Cardiac muscle cell (in vitro differentiated cells and primary cell): Measurements from ENCODE around the gene RABEP1. TPM values are rescaled to one million over a fixed set of nuclear protein-coding genes. Genes with fewer than 3 reads are reported as not detected.

Experiments
- DNase-seq, 2 donors: peaks; one replicate each; pipeline versions ENCODE4 v3.0.0 to v3.0.0-alpha.2; 2010 to 2017; ENCODE audit warnings: low read depth in 1 of 2, low spot score in 1 of 2
- H3K27ac ChIP-seq: fragments of 200-600 bp; sonication (generic); 2 replicates; pipeline ENCODE4 v1.5.1; 2016
- H3K27me3 ChIP-seq: fragments of 200-600 bp; sonication (generic); 2 replicates; pipeline ENCODE4 v1.6.0; 2016; ENCODE audit warnings: control low read depth
- H3K36me3 ChIP-seq: fragments of 200-600 bp; sonication (generic); 2 replicates; pipeline ENCODE4 v1.5.1; 2016; ENCODE audit warnings: control low read depth
- H3K4me1 ChIP-seq: fragments of 200-600 bp; sonication (generic); 2 replicates; pipeline ENCODE4 v1.8.1; 2017; ENCODE audit warnings: low read depth, mild to moderate bottlenecking, mixed run types
- H3K4me3 ChIP-seq: fragments of 200-600 bp; sonication (generic); 2 replicates; pipeline ENCODE4 v1.5.1; 2016; ENCODE audit warnings: mild to moderate bottlenecking
- H3K9me3 ChIP-seq: fragments of 200-600 bp; sonication (generic); 2 replicates; pipeline ENCODE4 v1.5.1; 2017; ENCODE audit warnings: low read depth, mild to moderate bottlenecking, control low read depth
- CTCF ChIP-seq: IDR thresholded peaks from 2 replicates; pipeline ENCODE4 v1.5.1; 2012; ENCODE audit warnings: low read depth, mild to moderate bottlenecking, low read length
- polyA plus RNA-seq: library from polyadenylated mRNA; unstranded; fragments of >200 nt; fragmentation: Nextera tagmentation; extraction: Ambion mirVana; gene quantifications from 2 replicates; pipeline ENCODE4 v1.2.1, GENCODE V29; 2016
- total RNA-seq: library from RNA; depleted of rRNA; stranded (reverse); fragments of >200 nt; gene quantifications from 2 replicates; pipeline ENCODE4 v1.2.3, GENCODE V29; 2016

Gene RABEP1
- total and polyA plus RNA-seq, 2 experiments from 2014 or later = 36.0 to 37.5 TPM

GRCh38 chr17:5364696-5365095, 82.6 kb downstream of the RABEP1 start:
- no peak overlapping the region for H3K27ac ChIP-seq

GRCh38 chr17:5365831-5366230, 83.7 kb downstream of the RABEP1 start:
- no peak for DNase-seq
- H3K9me3 ChIP-seq = no peaks in the 10 kb centered on the region
- H3K4me1 ChIP-seq = no peaks in the 10 kb centered on the region
- TF ChIP-seq CTCF = no peak
- peaks cover 39% of the 10 kb centered on the region for H3K36me3 ChIP-seq
- no peaks in the 10 kb centered on the region for H3K27me3 ChIP-seq
- H3K4me3 ChIP-seq = no peak overlapping the region
- no peak overlapping the region for H3K27ac ChIP-seq

More at GRCh38 chr17:5364696-5365095, 82.6 kb downstream of the RABEP1 start:
- H3K36me3 ChIP-seq = peaks cover 39% of the 10 kb centered on the region
- no peak for TF ChIP-seq CTCF
- H3K27me3 ChIP-seq = no peaks in the 10 kb centered on the region
- H3K4me3 ChIP-seq = no peak overlapping the region
- no peak for DNase-seq
- H3K4me1 ChIP-seq = no peaks in the 10 kb centered on the region
- H3K9me3 ChIP-seq = no peaks in the 10 kb centered on the region

DNA sequence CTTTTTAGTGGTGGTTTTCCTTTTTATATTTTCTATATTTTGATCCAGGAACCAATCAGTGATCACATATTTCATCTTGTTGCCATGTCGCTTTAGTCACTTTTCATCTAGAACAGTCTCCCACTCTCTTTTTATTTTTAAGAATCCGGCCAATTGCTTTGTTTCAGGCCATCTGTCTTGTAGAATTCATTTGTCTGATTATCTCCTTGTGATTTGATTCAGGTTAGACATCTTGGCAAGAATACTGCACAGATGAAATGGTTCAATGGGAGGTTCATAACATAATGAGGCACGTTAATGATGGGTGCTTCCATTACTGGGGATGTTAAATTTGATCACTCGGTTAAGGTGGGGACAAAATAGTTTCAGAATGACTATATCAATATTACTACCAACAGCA, 88.3 kb downstream of the RABEP1 start:
- TF ChIP-seq CTCF = no peak
- H3K27me3 ChIP-seq = no peaks in the 10 kb centered on the region
- H3K4me1 ChIP-seq = no peaks in the 10 kb centered on the region
- no peak overlapping the region for H3K4me3 ChIP-seq
- no peak for DNase-seq
- peaks cover 53% of the 10 kb centered on the region for H3K36me3 ChIP-seq
- no peak overlapping the region for H3K27ac ChIP-seq
- no peaks in the 10 kb centered on the region for H3K9me3 ChIP-seq

DNA sequence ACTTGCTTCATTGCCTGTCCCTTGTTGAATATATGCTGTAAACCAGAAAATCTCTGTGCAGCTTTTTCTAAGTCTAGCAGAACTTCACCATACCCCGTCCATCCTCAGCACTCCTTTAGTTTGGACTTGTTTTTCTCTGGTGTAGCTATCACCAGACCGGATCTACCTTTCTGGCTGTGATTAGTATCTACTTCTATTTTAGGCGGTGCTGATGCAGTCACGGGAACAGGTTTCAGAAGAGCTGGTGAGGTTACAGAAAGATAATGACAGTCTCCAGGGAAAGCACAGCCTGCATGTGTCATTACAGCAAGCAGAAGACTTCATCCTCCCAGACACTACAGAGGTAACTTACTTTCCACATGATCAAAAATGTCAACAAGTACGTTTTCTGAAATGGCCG, 91.0 kb downstream of the RABEP1 start:
- H3K27me3 ChIP-seq = no peaks in the 10 kb centered on the region
- H3K27ac ChIP-seq = no peak overlapping the region
- no peaks in the 10 kb centered on the region for H3K9me3 ChIP-seq
- no peak for DNase-seq
- H3K36me3 ChIP-seq = peaks cover 59% of the 10 kb centered on the region
- TF ChIP-seq CTCF = no peak
- H3K4me3 ChIP-seq = no peak overlapping the region
- no peaks in the 10 kb centered on the region for H3K4me1 ChIP-seq

DNA sequence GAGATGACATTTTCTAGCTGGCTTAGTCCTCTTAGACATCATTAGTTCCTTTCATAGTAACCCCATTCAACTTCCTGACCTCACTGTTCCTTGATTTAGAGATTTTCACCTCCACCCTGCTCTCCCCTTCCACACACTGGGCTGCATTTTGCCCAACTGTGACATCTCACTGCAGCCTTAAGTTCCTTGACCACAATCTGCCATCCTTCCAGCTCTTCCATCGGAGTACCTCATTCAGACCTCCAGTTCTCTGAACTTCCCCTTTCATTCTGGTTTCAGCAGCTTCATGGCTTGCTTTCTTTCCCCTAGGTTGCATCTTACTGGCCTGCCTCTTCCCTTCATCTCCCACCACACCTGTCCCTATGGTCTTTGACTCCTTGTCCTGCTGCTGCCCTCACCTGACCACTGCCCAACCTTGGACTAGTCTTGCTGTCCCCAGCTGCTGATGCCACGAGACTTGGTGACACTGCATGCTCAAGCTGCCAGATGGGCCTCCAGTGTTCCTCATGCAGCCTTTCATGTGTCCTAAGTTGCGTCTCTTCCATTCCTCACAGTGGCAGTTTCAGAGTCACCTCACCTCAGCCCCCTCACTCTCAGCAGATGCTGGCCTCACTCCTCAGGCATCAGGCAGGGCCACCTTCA, 96.6 kb downstream of the RABEP1 start:
- no peaks in the 10 kb centered on the region for H3K4me1 ChIP-seq
- H3K36me3 ChIP-seq = peaks cover 70% of the 10 kb centered on the region
- H3K9me3 ChIP-seq = no peaks in the 10 kb centered on the region
- no peak for TF ChIP-seq CTCF
- no peak overlapping the region for H3K4me3 ChIP-seq
- no peak for DNase-seq
- no peak overlapping the region for H3K27ac ChIP-seq
- no peaks in the 10 kb centered on the region for H3K27me3 ChIP-seq
